ENCODE results near the gene EXOC1.
"Not testable (repeated sequence)": the region's sequence is repeated elsewhere in the genome, so short reads cannot be mapped to it uniquely, and the experiment has no call there.

DNA sequence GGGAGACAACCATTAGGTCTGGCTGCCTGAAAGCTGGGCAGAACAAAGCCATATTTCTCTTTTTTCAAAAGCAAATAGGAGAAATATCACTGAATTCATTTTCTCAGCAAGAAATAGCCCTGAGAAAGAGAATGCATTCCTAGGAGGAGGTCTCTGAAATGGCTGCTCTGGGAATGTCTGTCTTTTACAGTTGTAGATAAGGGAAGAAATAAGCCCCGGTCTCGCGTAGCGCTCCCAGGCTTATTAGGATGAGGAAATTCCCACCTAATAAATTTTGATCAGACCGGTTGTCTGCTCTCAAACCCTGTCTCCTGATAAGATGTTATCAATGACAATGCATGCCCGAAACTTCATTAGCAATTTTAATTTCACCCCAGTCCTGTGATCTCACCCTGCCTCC is 82.5 kb downstream of the EXOC1 start:
- TF ChIP-seq, protein P1, sequence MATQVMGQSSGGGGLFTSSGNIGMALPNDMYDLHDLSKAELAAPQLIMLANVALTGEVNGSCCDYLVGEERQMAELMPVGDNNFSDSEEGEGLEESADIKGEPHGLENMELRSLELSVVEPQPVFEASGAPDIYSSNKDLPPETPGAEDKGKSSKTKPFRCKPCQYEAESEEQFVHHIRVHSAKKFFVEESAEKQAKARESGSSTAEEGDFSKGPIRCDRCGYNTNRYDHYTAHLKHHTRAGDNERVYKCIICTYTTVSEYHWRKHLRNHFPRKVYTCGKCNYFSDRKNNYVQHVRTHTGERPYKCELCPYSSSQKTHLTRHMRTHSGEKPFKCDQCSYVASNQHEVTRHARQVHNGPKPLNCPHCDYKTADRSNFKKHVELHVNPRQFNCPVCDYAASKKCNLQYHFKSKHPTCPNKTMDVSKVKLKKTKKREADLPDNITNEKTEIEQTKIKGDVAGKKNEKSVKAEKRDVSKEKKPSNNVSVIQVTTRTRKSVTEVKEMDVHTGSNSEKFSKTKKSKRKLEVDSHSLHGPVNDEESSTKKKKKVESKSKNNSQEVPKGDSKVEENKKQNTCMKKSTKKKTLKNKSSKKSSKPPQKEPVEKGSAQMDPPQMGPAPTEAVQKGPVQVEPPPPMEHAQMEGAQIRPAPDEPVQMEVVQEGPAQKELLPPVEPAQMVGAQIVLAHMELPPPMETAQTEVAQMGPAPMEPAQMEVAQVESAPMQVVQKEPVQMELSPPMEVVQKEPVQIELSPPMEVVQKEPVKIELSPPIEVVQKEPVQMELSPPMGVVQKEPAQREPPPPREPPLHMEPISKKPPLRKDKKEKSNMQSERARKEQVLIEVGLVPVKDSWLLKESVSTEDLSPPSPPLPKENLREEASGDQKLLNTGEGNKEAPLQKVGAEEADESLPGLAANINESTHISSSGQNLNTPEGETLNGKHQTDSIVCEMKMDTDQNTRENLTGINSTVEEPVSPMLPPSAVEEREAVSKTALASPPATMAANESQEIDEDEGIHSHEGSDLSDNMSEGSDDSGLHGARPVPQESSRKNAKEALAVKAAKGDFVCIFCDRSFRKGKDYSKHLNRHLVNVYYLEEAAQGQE (IDR thresholded peaks at IDR 0.05; ENCODE audit: insufficient read depth in 1 of 2, low read depth in 2 of 2, low read length in 1 of 2): not testable (repeated sequence)
- TF ChIP-seq, protein P2, sequence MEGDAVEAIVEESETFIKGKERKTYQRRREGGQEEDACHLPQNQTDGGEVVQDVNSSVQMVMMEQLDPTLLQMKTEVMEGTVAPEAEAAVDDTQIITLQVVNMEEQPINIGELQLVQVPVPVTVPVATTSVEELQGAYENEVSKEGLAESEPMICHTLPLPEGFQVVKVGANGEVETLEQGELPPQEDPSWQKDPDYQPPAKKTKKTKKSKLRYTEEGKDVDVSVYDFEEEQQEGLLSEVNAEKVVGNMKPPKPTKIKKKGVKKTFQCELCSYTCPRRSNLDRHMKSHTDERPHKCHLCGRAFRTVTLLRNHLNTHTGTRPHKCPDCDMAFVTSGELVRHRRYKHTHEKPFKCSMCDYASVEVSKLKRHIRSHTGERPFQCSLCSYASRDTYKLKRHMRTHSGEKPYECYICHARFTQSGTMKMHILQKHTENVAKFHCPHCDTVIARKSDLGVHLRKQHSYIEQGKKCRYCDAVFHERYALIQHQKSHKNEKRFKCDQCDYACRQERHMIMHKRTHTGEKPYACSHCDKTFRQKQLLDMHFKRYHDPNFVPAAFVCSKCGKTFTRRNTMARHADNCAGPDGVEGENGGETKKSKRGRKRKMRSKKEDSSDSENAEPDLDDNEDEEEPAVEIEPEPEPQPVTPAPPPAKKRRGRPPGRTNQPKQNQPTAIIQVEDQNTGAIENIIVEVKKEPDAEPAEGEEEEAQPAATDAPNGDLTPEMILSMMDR (IDR thresholded peaks at IDR 0.05): not testable (repeated sequence)
